ENCODE data around the gene FOXJ1. TPM values are rescaled to one million over a fixed set of nuclear protein-coding genes. Genes with fewer than 3 reads are reported as not detected.
"Not testable (repeated sequence)": the region's sequence is repeated elsewhere in the genome, so short reads cannot be mapped to it uniquely, and the experiment has no call there.

FOXJ1 gene
- total and polyA plus RNA-seq, 4 donors: 32.5 to 95.0 (median 50.3) TPM

GRCh38 chr17:76188213-76189016 is 47.4 kb upstream of the FOXJ1 start:
- Histone ChIP-seq H3K4me3 (no peak overlapping the region), H3K4me1 (ENCODE audit: control insufficient read depth in 5 of 5, insufficient read depth in 5 of 5, low read length in 5 of 5) (peaks cover 0 to 34% (median 9%) of the 10 kb centered on the region in 5 donors), H3K27ac (ENCODE audit: low read depth in 1 of 2, low read length in 1 of 2) (no peak overlapping the region), H3K27me3 (ENCODE audit: control insufficient read depth in 3 of 3, insufficient read depth in 3 of 3, low read length in 2 of 3) (no peaks in the 10 kb centered on the region), H3K9ac (ENCODE audit: insufficient read depth in 1 of 2, low read length in 2 of 2) (no peak overlapping the region), H3K36me3 (ENCODE audit: control insufficient read depth in 4 of 4, insufficient read depth in 4 of 4, low read length in 4 of 4) (no peaks in the 10 kb centered on the region), H3K9me3 (ENCODE audit: control insufficient read depth in 4 of 4, insufficient read depth in 3 of 4, low read length in 3 of 4) (no peaks in the 10 kb centered on the region)
- peak in 2 of 3 donors; percentile 88 for DNase-seq
- ATAC-seq (ENCODE audit: insufficient read depth, low FRiP score): no peak
- WGBS, 2 donors: 72 to 75% methylated on average over 4 of the region's 4 CpGs
- no peak for TF ChIP-seq CTCF (IDR thresholded peaks at IDR 0.05; ENCODE audit: control extremely low read depth, extremely low read depth)

- H3K36me3 ChIP-seq (ENCODE audit: control insufficient read depth in 4 of 4, insufficient read depth in 4 of 4, low read length in 4 of 4); H3K27me3 ChIP-seq (ENCODE audit: control insufficient read depth in 3 of 3, insufficient read depth in 3 of 3, low read length in 2 of 3); H3K9ac ChIP-seq (ENCODE audit: insufficient read depth in 1 of 2, low read length in 2 of 2); H3K27ac ChIP-seq (ENCODE audit: low read depth in 1 of 2, low read length in 1 of 2); H3K4me3 ChIP-seq; H3K9me3 ChIP-seq (ENCODE audit: control insufficient read depth in 4 of 4, insufficient read depth in 3 of 4, low read length in 3 of 4); DNase-seq; ATAC-seq (ENCODE audit: insufficient read depth, low FRiP score): not testable (repeated sequence)
- 97 to 98% methylated on average over 2 of the region's 2 CpGs for WGBS, 2 donors
- H3K4me1 ChIP-seq (ENCODE audit: control insufficient read depth in 5 of 5, insufficient read depth in 5 of 5, low read length in 5 of 5): peaks cover 0 to 27% (median 9%) of the 10 kb centered on the region in 5 donors
Measured at GRCh38 chr17:76186774-76187173, 45.7 kb upstream of the FOXJ1 start.

GRCh38 chr17:76184290-76184689 is 43.2 kb upstream of the FOXJ1 start:
- ATAC-seq (ENCODE audit: insufficient read depth, low FRiP score): no peak
- Histone ChIP-seq H3K27me3 (ENCODE audit: control insufficient read depth in 3 of 3, insufficient read depth in 3 of 3, low read length in 2 of 3) (no peaks in the 10 kb centered on the region), H3K36me3 (ENCODE audit: control insufficient read depth in 4 of 4, insufficient read depth in 4 of 4, low read length in 4 of 4) (no peaks in the 10 kb centered on the region), H3K4me1 (ENCODE audit: control insufficient read depth in 5 of 5, insufficient read depth in 5 of 5, low read length in 5 of 5) (peaks cover 0 to 18% (median 9%) of the 10 kb centered on the region in 5 donors), H3K9ac (ENCODE audit: insufficient read depth in 1 of 2, low read length in 2 of 2) (no peak overlapping the region), H3K9me3 (ENCODE audit: control insufficient read depth in 4 of 4, insufficient read depth in 3 of 4, low read length in 3 of 4) (no peaks in the 10 kb centered on the region), H3K27ac (ENCODE audit: low read depth in 1 of 2, low read length in 1 of 2) (no peak overlapping the region), H3K4me3 (no peak overlapping the region)
- TF ChIP-seq CTCF (IDR thresholded peaks at IDR 0.05; ENCODE audit: control extremely low read depth, extremely low read depth): no peak
- no peak for DNase-seq
- 80 to 86% methylated on average over 2 of the region's 2 CpGs for WGBS, 2 donors

- Histone ChIP-seq H3K4me3 (no peak overlapping the region), H3K27me3 (ENCODE audit: control insufficient read depth in 3 of 3, insufficient read depth in 3 of 3, low read length in 2 of 3) (no peaks in the 10 kb centered on the region), H3K9me3 (ENCODE audit: control insufficient read depth in 4 of 4, insufficient read depth in 3 of 4, low read length in 3 of 4) (no peaks in the 10 kb centered on the region), H3K27ac (ENCODE audit: low read depth in 1 of 2, low read length in 1 of 2) (peak overlapping the region in 1 of 2 donors; percentile 39), H3K4me1 (ENCODE audit: control insufficient read depth in 5 of 5, insufficient read depth in 5 of 5, low read length in 5 of 5) (peaks cover 0 to 4% (median 0%) of the 10 kb centered on the region in 5 donors), H3K9ac (ENCODE audit: insufficient read depth in 1 of 2, low read length in 2 of 2) (no peak overlapping the region), H3K36me3 (ENCODE audit: control insufficient read depth in 4 of 4, insufficient read depth in 4 of 4, low read length in 4 of 4) (no peaks in the 10 kb centered on the region)
- ATAC-seq (ENCODE audit: insufficient read depth, low FRiP score) (peak; percentile 66), DNase-seq (peak; percentile 90 to 91 (median 91))
- peak; percentile 87 for TF ChIP-seq CTCF (IDR thresholded peaks at IDR 0.05; ENCODE audit: control extremely low read depth, extremely low read depth)
- WGBS, 2 donors: 13 to 17% methylated on average over 11 of the region's 11 CpGs
Measured at GRCh38 chr17:76182016-76182764, 41.1 kb upstream of the FOXJ1 start.

All from lung (tissue), 12 donors.